Retinal pigment epithelial cell (primary cell): ENCODE data around the gene GMPPB.

Experiments used
- DNase-seq: peaks from one replicate; pipeline ENCODE4 v3.0.0-alpha.2; 2010; ENCODE audit warnings: low read depth
- H3K4me3 ChIP-seq: 2 replicates; pipeline ENCODE4 v1.5.1; 2011; ENCODE audit warnings: mild to moderate bottlenecking, low read length, control low read depth, moderate library complexity
- CTCF ChIP-seq: conservative IDR thresholded peaks from 2 replicates; pipeline ENCODE4 v1.5.1; 2011; ENCODE audit warnings: low read depth, low read length, control low read depth, inconsistent platforms

GMPPB gene

GRCh38 chr3:49717959-49718857, 5.5 kb downstream of the GMPPB start:
- no peak for TF ChIP-seq CTCF
- DNase-seq = no peak
- no peak overlapping the region for H3K4me3 ChIP-seq

- DNase-seq = no peak
- no peak for TF ChIP-seq CTCF
- no peak overlapping the region for H3K4me3 ChIP-seq
Observed at GRCh38 chr3:49717211-49717958, 6.4 kb downstream of the GMPPB start.

GRCh38 chr3:49716691-49717210, 7.0 kb downstream of the GMPPB start:
- no peak for TF ChIP-seq CTCF
- DNase-seq = no peak
- no peak overlapping the region for H3K4me3 ChIP-seq

- DNase-seq = no peak
- no peak overlapping the region for H3K4me3 ChIP-seq
- TF ChIP-seq CTCF = no peak
Observed at GRCh38 chr3:49716169-49716568, 7.6 kb downstream of the GMPPB start.

- no peak for DNase-seq
- no peak for TF ChIP-seq CTCF
- no peak overlapping the region for H3K4me3 ChIP-seq
Observed at GRCh38 chr3:49715611-49716121, 8.1 kb downstream of the GMPPB start.

- no peak for TF ChIP-seq CTCF
- no peak for DNase-seq
- H3K4me3 ChIP-seq = no peak overlapping the region
Observed at GRCh38 chr3:49714728-49715550, 8.8 kb downstream of the GMPPB start.
